HCT116 (cell line): Measurements from ENCODE around the gene WDR89.

Experiments used
- CEBPB ChIP-seq: IDR thresholded peaks from 2 replicates; pipeline ENCODE4 v1.6.1; 2012; ENCODE audit warnings: low read depth
- FOSL1 ChIP-seq: IDR thresholded peaks from 2 replicates; pipeline ENCODE4 v1.6.1; 2012; ENCODE audit warnings: low read depth
- JUND ChIP-seq: IDR thresholded peaks from 2 replicates; pipeline ENCODE4 v1.6.1; 2012
- POLR2A ChIP-seq: IDR thresholded peaks from 2 replicates; pipeline ENCODE4 v1.7.0; 2011; ENCODE audit warnings: borderline replicate concordance; ENCODE audit not compliant: insufficient read depth, insufficient read length; ENCODE audit errors: extremely low read depth
- POLR2AphosphoS5 ChIP-seq: IDR thresholded peaks from 2 replicates; pipeline ENCODE4 v1.6.1; 2011; ENCODE audit warnings: mild to moderate bottlenecking, low read depth, low read length, moderate library complexity
- RAD21 ChIP-seq: IDR thresholded peaks from 2 replicates; pipeline ENCODE4 v1.6.1; 2012; ENCODE audit warnings: low read depth, mild to moderate bottlenecking
- TCF7L2 ChIP-seq: IDR thresholded peaks from 2 replicates; pipeline ENCODE4 v1.7.0; 2011; ENCODE audit warnings: borderline replicate concordance, inconsistent platforms; ENCODE audit not compliant: insufficient read depth, insufficient read length; ENCODE audit errors: extremely low read depth
- TF ChIP-seq, protein P1 (sequence below), 3 experiments: fragments of 200-600 bp in 1 of 3; sonication (generic) in 1 of 3; IDR thresholded peaks in 2 of 3; conservative IDR thresholded peaks in 1 of 3; 2 replicates each; pipeline ENCODE4 v1.5.1; 2012 to 2017; ENCODE audit warnings: low read depth in 2 of 3, low read length in 2 of 3, antibody characterized with exemption in 1 of 3, borderline replicate concordance in 1 of 3, control low read depth in 1 of 3, mild to moderate bottlenecking in 1 of 3, mixed read lengths in 1 of 3, mixed run types in 1 of 3, moderate library complexity in 1 of 3; ENCODE audit not compliant: insufficient read depth in 1 of 3
- TF ChIP-seq, protein P2 (sequence below): IDR thresholded peaks from 2 replicates; pipeline ENCODE4 v1.6.1; 2012; ENCODE audit warnings: low read depth

DNA sequence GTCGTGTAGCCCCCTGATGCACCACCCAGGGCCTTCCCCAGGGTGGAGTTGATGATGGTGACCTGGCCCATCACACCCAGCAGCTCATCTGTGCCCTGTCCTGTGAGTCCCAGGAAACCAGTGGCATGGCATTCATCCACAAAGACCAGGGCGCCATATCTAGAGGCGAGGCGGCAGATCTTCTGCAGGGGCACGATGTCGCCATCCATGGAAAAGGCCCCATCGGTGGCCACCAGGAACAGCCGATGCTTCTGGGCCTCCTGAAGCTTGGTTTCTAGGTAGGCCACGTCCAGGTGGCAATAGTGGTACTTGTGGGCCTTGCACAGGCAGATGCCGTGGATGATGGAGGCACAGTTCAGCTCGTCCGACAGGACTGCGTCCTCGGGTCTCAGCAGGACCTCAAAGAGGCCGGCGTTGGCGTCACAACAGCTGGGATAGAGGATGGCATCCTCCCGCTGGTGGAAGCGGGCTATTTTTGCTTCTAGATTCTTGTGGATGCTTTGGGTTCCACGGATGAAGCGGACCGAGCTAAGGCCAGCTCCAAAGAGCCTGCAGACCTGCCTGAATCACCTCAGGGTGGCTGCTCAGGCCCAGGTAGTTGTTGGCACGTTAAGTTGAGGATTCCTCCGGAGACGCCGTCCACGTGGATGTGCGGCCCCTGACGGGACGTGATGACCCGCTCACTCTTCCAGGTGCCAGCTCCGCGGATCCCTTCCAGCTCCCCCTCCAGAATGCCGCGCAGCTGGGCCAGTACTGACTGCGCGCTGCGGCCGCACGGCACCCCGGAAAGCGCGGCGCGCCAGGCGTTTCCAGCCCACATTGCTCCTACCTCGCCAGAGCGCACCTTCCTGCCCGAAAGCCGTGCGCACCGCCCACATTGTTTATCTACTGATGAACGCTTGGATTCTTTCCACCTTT, 47.0 kb downstream of the WDR89 start:
- TF ChIP-seq POLR2A (no peak), POLR2AphosphoS5 (no peak), FOSL1 (no peak), RAD21 (no peak), TCF7L2 (no peak), JUND (no peak), CEBPB (no peak)
- TF ChIP-seq, protein P1, sequence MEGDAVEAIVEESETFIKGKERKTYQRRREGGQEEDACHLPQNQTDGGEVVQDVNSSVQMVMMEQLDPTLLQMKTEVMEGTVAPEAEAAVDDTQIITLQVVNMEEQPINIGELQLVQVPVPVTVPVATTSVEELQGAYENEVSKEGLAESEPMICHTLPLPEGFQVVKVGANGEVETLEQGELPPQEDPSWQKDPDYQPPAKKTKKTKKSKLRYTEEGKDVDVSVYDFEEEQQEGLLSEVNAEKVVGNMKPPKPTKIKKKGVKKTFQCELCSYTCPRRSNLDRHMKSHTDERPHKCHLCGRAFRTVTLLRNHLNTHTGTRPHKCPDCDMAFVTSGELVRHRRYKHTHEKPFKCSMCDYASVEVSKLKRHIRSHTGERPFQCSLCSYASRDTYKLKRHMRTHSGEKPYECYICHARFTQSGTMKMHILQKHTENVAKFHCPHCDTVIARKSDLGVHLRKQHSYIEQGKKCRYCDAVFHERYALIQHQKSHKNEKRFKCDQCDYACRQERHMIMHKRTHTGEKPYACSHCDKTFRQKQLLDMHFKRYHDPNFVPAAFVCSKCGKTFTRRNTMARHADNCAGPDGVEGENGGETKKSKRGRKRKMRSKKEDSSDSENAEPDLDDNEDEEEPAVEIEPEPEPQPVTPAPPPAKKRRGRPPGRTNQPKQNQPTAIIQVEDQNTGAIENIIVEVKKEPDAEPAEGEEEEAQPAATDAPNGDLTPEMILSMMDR (IDR thresholded peaks at IDR 0.05 in 2 of 3, conservative IDR thresholded peaks at IDR 0.05 in 1 of 3; ENCODE audit: borderline replicate concordance in 1 of 3, insufficient read depth in 1 of 3, low read depth in 2 of 3, low read length in 2 of 3), result no peak
- TF ChIP-seq, protein P2, sequence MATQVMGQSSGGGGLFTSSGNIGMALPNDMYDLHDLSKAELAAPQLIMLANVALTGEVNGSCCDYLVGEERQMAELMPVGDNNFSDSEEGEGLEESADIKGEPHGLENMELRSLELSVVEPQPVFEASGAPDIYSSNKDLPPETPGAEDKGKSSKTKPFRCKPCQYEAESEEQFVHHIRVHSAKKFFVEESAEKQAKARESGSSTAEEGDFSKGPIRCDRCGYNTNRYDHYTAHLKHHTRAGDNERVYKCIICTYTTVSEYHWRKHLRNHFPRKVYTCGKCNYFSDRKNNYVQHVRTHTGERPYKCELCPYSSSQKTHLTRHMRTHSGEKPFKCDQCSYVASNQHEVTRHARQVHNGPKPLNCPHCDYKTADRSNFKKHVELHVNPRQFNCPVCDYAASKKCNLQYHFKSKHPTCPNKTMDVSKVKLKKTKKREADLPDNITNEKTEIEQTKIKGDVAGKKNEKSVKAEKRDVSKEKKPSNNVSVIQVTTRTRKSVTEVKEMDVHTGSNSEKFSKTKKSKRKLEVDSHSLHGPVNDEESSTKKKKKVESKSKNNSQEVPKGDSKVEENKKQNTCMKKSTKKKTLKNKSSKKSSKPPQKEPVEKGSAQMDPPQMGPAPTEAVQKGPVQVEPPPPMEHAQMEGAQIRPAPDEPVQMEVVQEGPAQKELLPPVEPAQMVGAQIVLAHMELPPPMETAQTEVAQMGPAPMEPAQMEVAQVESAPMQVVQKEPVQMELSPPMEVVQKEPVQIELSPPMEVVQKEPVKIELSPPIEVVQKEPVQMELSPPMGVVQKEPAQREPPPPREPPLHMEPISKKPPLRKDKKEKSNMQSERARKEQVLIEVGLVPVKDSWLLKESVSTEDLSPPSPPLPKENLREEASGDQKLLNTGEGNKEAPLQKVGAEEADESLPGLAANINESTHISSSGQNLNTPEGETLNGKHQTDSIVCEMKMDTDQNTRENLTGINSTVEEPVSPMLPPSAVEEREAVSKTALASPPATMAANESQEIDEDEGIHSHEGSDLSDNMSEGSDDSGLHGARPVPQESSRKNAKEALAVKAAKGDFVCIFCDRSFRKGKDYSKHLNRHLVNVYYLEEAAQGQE, result no peak
